HG02588 (cell line): ENCODE results near the gene DNAJC16.
"Not testable (repeated sequence)": the region's sequence is repeated elsewhere in the genome, so short reads cannot be mapped to it uniquely, and the experiment has no call there.

Experiments used
- ATAC-seq: cut with Tn5 transposase; IDR thresholded peaks from one replicate; pipeline ENCODE4 v1.9.1; 2021; ENCODE audit warnings: mild to moderate bottlenecking, moderate library complexity; ENCODE audit not compliant: unreplicated experiment

The DNAJC16 gene

DNA sequence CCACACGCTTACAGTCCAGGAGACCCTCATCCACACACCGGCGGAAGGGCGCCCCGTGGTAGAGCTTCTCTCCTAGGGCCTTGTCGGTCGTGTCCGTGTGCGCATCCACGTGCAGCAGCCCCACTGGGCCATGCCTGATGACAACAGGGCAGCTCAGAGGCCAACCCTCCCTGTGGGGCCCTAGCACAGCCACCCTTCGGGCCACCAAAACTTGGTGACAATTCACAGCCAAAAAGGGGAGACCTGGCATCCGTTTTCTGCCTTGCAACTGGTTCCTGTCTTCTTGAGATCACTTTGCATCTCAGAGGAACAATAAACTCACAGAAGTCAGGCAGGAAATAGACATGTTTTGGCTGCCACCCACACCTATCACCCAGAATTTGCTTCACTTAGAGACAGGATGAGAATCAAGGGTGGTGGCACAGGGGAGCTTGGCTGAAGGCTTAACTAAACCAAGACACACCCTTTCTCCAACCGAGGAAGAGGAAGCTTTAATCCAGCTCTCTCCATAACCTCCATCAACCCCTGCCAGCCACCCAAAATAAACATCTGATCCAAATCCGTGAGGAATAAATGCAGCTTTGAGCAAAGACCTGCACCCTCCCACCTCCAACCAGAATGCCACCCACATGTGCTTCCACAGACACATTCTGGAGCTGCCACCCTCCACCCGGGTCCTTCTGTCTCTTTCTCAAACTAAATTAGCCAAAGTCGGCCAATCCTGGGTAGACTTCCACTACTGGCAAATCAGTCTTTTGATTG, 52.5 kb downstream of the DNAJC16 start:
- no peak for ATAC-seq

DNA sequence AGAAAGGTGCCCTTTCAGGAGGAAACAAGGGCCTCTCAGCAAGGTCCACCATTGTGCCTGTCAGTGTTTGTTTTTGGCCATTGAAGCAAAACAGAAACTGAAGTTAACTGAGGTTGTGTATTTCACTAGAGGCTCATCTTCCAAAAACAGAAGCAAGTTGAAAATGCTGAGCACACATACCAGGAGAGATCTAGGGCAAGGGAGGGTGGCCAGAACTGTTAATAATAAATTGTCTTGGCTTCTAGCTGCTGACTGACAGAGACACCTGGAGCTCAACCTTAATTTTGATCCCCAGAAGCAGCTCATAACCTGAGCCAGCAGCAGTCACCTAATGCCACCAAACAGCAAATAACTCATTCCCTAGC, 53.0 kb downstream of the DNAJC16 start:
- ATAC-seq = no peak

DNA sequence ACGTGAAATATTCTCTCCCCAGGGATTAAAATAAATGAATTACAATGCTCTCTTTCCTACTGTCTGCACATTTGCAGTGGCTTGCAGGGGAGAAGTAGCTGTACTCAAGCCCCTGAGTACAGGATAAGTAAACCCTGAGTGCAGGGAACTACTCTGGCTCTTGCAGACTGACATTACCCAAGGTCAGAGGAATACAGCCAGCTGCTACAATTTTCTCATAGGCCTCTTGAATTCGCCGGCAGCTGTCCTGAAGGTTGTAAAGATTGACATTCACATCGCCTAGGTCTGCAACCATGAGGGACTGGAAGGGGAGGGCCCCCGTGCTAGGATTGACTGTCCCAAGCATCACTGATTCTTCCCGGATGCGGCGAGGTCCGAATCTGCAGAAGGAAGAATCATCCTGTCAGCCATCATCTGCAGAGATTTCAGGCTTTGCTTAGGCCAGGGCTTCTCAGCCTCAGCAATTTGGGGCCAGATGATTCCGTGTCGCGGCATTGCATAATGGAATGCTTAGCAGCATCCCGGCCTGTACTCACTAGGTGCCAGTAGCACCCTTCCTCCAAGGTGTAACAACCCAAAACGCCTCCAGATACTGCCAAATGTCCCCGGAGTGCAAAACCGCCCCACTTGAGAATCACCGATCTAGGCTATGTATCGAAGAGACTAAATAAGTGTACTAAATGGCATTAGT, 56.5 kb downstream of the DNAJC16 start:
- no peak for ATAC-seq

DNA sequence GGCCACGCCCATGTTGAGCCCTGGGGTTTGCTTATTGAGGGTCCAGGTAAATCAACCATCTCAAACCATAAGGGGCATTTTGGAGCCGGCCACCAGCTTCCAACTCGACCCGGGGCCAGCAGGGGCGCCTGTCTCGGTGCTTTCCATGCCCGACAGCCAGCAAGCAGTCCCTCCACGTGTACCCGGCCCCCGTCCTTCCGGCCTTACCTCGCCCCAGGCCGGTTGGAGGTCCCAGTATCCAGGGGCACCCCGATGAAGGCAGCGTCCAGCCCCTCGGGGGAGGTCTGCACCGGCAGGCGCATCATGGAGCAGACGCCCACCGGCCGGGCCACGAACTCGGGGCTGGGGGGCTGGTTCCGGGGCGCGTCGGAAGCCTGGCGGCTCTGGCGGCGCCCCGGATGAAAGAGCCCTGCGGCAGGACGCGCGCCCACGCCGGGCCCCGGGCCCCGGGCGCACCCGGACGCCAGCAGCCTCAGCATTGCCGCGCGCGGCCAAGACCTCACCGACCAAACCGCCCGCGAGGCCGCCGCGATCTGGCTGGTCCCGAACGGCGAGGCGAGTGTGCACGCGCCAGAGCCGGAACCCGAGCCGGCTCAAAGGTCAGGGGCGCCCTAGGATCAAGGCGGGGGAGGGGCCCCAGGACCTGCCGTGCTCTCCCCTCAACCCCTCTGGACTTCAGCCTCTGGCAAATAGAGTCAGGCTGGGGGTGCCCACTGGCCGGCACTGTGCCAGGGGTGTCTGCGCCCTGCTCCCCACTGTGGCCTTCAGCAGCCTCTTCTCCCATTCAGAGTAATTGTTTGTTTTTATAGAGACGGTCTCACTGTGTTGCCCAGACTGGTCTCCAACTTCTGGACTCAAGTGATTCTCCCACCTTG, 58.1 kb downstream of the DNAJC16 start, which contains the start of gene AGMAT:
Gene AGMAT (minus strand): TSS at position 563 of the 875 bp plus-strand sequence. CDS start 84 bp downstream, at position 479.
- ATAC-seq = peak; percentile 51

DNA sequence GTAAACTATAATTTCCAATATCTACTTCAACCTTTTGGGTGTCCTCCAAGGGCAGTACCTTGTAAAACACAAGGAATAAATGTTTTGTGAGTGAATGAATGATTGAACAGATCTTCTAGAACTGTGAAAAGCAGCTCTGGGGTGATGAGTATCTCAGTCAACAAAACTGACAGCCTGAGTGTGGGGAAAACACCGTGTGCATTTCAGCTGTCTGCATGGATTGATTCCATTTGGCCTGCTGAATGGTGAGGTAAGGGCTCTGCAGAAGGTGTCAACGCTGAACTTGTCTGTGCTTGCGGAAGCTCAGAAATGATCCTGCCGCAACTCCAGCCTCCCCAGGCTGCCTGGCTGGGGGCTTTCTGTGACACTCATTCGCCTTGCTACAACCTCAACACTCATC, 65.6 kb downstream of the DNAJC16 start:
- ATAC-seq = no peak

DNA sequence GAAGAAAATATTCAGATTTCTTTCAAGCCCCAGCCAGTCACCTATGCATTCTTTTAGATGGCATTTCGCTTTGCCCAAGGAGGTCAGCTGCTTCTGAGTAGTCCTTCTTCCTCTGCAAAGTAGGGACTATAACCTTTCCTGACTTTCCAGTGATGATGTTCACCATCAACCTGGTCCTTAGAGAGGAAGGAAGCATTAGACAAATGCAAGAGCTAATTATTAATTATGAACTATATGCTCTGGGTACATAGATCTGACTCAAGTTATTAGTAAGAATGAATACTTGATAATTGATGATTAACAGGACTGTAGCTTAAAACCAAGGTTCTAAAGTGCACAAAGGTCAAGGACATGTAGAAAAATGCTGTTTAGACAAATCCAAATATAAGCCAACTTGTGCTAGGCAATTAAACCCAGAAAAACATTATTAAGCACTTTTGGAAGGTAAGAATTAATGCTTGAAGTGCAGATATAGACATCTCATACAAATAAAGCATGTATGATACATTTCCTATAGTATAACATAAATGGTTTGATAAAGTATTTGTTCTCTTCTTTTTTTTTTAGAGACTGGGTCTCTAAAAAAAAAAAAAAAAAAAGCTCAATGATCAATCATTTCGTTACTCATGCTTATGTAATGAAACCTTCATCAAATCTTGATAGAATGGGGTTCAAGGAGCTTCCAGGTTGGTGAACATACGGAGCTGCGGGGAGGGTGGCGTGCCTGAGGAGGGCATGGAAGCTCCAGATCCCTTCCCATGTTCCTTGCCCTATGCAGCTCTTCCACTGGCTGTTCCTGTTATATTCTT, 69.4 kb downstream of the DNAJC16 start:
- no peak for ATAC-seq

DNA sequence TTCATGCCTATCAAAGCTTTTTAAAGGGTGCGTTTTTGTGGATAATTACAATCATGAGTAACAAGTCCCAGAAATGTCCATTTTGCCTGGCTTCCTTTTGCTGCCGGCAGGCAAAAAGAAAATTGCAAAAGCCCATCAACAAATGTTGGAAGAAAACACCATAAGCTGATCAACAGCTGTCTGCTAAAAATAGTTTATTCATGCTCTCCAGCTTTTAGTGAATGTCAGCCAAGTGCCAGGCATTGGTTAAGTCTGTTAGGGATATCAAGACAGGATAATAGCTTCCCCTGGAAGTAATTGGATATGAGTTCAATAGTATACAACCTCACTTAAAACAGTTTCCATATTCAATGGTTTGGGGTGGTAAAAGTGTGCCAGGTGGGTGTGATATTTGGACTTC, 71.8 kb downstream of the DNAJC16 start:
- ATAC-seq = no peak

DNA sequence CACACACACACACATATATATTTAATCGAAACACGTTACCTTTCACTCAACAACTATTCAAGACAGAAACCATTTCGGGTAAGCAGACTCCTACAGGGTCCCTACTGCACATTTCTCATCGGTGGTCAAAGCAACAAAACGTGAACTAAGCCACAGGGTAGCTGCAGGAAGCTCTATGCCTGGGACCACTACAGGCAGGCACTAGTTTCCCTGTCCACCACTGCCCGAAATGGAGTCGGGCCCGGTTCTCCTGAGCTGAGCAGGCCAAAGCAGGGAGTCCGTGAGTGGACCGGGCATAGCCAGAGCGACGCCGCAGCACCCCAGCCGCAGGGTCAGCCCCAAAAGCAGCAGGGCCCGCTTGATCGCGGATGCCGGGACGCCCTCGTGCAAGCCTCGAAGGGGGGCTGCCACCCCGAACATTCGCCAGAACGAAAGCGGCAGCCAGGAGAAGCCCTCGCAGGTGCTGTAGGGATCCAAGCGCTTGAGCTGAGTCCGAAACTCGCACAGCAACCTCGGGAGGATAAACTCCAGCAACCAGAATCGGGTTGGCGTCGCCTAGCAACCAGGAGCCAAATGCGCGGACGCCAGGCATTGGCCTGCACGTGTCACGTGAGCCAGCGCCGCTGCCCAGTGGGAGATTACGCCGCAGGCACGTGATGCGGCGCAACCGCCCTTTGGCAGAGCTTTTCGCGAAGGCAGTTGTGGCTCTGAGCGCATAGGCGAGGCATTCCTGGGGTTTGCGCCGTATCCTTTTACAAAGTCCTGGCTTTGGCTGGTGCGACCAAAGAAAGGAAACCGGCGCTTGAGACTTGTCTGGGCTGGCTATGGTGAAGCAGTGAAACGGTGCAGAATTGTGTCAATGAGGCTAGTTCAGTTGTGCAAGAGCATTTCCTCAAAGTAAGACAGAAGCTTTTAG, 76.7 kb downstream of the DNAJC16 start:
- ATAC-seq = peak; percentile 91

DNA sequence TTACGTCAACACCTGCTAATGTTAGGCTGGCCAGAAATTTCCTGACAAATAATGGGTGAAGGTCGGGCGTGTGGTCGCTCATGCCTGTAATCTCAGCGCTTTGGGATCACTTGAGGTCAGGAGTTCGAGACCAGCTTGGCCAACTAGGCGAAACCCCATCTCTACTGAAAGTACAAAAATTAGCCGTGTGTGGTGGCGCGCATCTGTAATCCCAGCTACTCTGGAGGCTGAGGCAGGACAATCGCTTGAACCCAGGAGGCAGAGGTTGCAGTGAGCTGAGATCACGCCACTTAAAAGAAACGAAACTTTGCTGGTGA, 77.3 kb downstream of the DNAJC16 start:
- ATAC-seq = not testable (repeated sequence)

DNA sequence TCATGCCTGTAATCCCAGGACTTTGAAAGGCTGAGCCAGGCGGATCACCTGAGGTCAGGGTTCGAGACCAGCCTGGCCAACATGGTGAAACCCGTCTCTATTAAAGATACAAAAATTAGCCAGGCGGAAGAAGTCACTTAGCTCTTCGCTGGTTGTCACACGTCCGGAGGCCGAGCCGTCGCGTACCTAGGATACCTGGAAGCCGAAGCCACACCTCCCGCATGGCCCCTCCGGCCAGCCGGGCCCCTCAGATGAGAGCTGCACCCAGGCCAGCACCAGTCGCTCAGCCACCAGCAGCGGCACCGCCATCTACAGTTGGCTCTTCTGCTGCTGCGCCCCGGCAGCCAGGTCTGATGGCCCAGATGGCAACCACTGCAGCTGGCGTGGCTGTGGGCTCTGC, 77.8 kb downstream of the DNAJC16 start:
- ATAC-seq = not testable (repeated sequence)

DNA sequence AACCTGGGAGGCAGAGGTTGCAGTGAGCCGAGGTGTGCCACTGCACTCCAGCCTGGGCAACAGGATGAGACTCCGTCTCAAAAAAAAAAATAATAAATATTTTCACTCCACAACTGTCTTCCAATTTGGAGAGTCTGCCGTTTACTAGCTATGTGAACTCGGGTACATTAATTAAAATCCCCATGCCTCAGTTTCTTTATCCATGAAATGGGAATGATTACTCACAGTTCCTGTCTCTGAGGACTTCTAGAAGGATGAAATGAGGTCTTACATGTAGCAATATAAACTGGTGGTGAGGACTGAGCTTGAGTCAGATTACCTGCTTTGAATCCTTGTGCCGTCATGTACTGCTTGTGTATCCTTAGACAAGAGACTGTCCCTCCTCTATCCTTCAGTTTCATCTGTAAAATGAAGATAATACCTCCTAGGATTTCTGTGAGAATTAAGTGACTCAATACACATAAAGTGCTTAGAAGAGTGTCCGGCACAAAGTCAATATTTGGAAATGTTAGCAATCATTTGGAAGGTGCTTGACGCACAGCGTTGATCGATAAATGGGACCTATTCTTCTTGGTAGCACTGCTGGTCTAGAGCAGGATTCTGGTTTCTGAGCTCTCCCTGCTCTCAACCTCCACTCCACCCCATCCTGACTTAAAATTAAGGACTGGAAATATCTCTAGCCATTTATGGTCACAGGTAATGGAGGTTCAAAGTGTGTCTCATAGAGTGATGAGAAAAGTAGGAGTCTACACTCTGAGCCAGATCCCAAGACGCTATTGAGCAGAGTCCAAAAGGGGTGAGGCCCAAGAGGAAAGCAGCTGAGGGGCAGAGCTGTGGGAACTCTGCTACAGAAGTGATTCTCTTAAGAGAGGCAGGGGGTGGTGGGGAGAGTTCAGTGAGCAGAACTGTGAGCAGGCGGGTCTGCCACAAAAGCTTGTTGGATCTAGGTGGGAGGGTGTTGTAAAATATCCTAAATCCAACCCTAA, 79.0 kb downstream of the DNAJC16 start:
- no peak for ATAC-seq

DNA sequence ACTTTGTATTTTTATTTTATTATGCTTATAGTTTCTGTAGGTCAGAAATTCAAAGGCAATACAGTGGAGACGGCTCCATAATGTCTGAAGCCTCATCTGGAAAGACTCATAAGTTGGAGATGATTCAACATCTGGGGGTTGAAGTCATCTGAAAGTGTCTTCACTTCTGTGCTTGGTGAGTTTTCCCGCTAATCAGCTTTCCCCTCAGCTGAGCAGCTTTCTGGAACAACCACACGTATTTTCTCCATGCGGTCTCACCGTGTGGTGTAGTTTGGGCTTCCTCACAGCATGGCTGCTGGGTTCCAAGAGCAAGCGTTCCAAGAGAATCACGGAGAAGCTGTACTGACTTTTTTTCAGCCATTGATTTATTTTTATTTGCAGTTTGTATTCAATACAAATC, 83.0 kb downstream of the DNAJC16 start:
- no peak for ATAC-seq

DNA sequence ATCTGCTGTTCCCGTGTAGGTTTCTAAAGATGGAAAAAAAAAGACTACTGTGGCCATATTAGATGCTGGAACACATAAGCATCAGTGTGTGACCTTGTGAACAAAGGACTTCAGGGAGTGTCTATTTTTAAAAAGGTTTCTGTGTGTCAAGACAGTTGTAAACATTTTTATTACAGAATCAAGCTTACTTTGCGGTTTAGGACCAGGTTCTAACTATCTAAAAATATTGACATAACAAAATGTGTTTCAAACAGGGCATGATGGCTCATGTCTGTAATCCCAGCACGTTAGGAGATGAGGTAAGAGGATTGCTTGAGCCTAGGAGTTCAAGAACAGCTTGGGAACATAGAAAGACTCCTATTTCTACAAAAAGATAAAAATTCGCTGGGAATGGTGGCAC, 83.5 kb downstream of the DNAJC16 start:
- no peak for ATAC-seq

DNA sequence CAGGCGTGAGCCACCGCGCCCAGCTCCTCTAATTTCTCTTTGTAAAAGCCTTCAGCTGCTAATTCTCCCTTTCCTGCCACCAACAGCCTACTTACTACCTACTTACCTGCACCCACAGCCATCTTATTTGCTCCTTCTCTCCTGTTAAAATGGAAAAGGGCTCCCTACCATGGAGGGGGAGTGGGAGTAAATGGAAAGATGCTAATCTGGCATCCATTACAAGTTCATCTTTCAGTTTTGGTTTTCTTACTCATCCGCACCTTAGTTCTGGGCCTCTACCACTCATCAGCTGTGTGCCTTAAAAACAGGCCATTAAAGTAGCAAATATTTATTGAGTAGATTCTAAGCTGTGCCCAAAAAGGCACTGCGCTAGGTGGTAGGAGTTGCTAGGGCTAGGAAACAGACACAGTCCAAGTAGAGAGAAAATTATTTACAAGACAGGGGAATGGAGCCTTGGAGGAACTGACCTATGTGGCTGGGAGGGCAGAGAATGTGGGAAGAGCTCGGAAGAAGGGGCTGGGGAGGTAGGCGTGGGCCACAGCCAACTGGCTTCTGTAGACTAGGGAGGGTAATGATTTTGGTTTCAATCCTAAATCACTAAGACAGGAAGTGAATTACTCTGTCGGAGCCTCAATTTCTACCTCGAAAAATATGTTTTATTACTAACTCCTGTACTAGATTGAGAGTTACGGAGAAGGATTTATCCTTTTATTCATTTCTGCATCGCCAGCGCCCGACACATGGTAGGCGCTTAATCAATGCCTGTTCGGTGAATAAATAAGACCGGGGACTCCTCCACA, 89.9 kb downstream of the DNAJC16 start:
- ATAC-seq = peak; percentile 10

DNA sequence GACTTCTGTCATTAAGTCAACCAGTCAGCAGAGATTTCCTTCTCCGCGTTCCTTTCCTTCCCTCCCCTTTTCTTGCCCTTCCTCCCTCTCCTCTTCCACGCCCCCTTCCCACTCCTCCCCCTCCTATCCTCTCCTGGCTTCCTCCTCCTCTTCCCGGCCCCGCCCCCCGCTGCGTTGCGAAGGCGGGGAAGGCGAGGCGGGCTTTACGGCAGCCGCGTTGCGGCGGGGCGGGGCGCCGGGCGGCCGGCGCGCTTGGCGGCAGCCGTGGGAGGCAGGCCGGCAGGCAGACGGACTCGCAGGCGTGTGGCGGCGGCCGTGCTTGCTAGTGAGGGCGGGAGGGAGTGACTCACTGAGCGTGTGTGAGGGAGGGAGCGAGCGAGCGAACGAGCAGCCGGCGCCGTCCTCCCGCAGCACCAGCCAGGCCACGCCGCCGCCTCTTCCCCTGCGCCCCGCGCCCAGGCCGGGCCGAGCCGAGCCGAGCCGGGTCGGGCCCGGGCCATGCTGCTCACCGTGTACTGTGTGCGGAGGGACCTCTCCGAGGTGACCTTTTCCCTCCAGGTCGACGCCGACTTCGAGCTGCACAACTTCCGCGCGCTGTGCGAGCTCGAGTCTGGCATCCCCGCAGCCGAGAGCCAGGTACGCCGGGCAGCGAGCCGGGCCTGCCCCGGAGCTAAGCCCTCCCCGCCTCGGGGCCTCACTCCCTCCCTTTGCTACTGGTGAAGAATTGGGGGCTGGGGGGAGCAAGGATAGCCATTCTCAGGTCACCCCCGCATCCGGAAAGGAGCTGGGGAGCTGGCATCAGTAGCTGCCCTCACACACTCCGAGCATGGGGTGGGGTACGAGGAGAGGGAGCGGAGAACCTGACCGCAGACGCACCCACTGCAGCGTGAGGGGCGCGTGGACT, 90.8 kb downstream of the DNAJC16 start, which contains the start of gene DDI2:
Gene DDI2 (plus strand): TSS at position 286 of the 904 bp plus-strand sequence. CDS start 213 bp downstream, at position 499.
- peak; percentile 73 for ATAC-seq

DNA sequence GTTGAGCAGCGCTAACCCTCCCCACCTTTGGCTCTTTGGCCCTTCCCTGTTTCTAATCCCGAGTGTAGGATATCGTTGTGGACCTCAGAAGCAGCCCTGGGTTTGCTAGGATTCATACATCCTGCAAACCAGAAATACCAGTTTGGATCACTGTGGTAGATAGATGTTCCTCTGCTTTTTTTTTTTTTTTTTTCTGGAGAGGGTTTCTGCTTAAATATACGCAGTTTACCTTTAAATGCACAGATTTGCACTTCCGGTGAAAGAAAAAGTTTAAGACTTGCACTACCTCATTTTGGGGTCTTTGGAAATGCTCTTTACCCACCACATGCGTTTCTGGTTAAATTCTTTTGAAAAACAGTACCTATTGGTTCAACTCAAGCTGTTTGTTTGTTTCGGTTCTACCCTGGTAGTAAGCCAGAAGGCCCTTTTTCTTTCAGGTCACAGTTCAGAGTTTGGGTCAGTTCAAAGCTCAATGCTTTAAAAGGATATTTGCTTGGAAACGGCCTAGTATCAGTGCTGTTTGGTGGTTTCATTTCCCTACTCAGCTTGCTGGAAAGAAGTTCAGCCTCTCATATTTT, 91.5 kb downstream of the DNAJC16 start:
- no peak for ATAC-seq
